ENCODE measurements around the gene OR8B3. TPM values are rescaled to one million over a fixed set of nuclear protein-coding genes. Genes with fewer than 3 reads are reported as not detected.

The OR8B3 gene
- total and polyA plus RNA-seq, 10 of the 15 experiments (the other 5 are each of a cell fraction or from before 2014, with no cell fraction given), result not detected

GRCh38 chr11:124346311-124346955 is 52.4 kb downstream of the OR8B3 start:
- POLR2A ChIA-PET, result no interaction called here
- BruUV-seq (replicated peaks), result no TSS peak
- H2AFZ ChIP-seq (ENCODE audit: control insufficient read depth, low read depth, low read length), result no peak overlapping the region
- RAD21 ChIA-PET (ENCODE audit: unreplicated experiment), result no interaction called here
- SMC1A ChIA-PET (ENCODE audit: uncharacterized antibody, unreplicated experiment), result no interaction called here
- H4K20me1 ChIP-seq (ENCODE audit: control insufficient read depth, insufficient read depth), result no peaks in the 10 kb centered on the region
- intact Hi-C loops (cut with micrococcal nuclease; ENCODE audit: unreplicated experiment) (no loop called here), in situ Hi-C loops (cut with MboI) (no loop called here)
- H3K9me3 ChIP-seq (replicated peaks; ENCODE audit: control insufficient read depth, insufficient read depth, low read length), result no peaks in the 10 kb centered on the region
- no peak overlapping the region for H3K27ac ChIP-seq (ENCODE audit: control insufficient read depth, insufficient read depth)
- CTCF ChIA-PET, result no interaction called here
- WGBS (ENCODE audit: insufficient coverage, insufficient replicate concordance, low lambda C conversion rate, missing lambda C conversion rate), result 13% methylated on average over 3 of the region's 3 CpGs
- no peaks in the 10 kb centered on the region for H3K36me3 ChIP-seq (ENCODE audit: control insufficient read depth in 2 of 2, insufficient read depth in 2 of 2, low read length in 1 of 2)
- DNase-seq (ENCODE audit: low read depth, low spot score), result no peak
- H3K4me3 ChIP-seq, result no peak overlapping the region
- FAIRE-seq, result no peak
- H3K27me3 ChIP-seq (replicated peaks in 1 of 2; ENCODE audit: control insufficient read depth in 2 of 2, insufficient read depth in 2 of 2, low read length in 1 of 2), result no peaks in the 10 kb centered on the region
- no peak for ATAC-seq
- no peak overlapping the region for H3K9ac ChIP-seq (ENCODE audit: control insufficient read depth, insufficient read depth, low read length)
- H3K79me2 ChIP-seq (ENCODE audit: control insufficient read depth, insufficient read depth, low read length), result no peaks in the 10 kb centered on the region
- H3K4me2 ChIP-seq (ENCODE audit: control insufficient read depth, insufficient read depth), result no peak overlapping the region
- no peaks in the 10 kb centered on the region for H3K4me1 ChIP-seq (ENCODE audit: control insufficient read depth, insufficient read depth, low read length)
- no peak for TF ChIP-seq KDM1A (IDR thresholded peaks at IDR 0.05; ENCODE audit: borderline replicate concordance)
- no peak for TF ChIP-seq MTA3 (IDR thresholded peaks at IDR 0.05; ENCODE audit: borderline replicate concordance, low read length)
- no peak for TF ChIP-seq POLR2AphosphoS5 (IDR thresholded peaks at IDR 0.05; ENCODE audit: low read length)
- no peak for TF ChIP-seq GABPA (IDR thresholded peaks at IDR 0.05; ENCODE audit: low read depth)
- no peak for TF ChIP-seq SUPT20H (IDR thresholded peaks at IDR 0.05; ENCODE audit: borderline replicate concordance, control insufficient read depth, low read depth, low read length)
- TF ChIP-seq MYB (IDR thresholded peaks at IDR 0.05; ENCODE audit: borderline replicate concordance, low read depth, low read length), result no peak
- no peak for TF ChIP-seq FOXK2 (IDR thresholded peaks at IDR 0.05)
- TF ChIP-seq WRNIP1 (IDR thresholded peaks at IDR 0.05; ENCODE audit: borderline replicate concordance, low read depth, low read length), result no peak
- TF ChIP-seq EP300 (IDR thresholded peaks at IDR 0.05; ENCODE audit: borderline replicate concordance in 1 of 2, control insufficient read depth in 1 of 2, low read depth in 2 of 2, low read length in 2 of 2), result no peak
- TF ChIP-seq HSF1 (IDR thresholded peaks at IDR 0.05; ENCODE audit: low read depth, low read length), result no peak
- no peak for TF ChIP-seq NFYA (IDR thresholded peaks at IDR 0.05; ENCODE audit: borderline replicate concordance, low read depth, low read length)
- no peak for TF ChIP-seq SREBF1 (IDR thresholded peaks at IDR 0.05; ENCODE audit: low read length)
- no peak for TF ChIP-seq CHD2 (IDR thresholded peaks at IDR 0.05; ENCODE audit: borderline replicate concordance, low read depth, low read length)
- TF ChIP-seq, protein P1, sequence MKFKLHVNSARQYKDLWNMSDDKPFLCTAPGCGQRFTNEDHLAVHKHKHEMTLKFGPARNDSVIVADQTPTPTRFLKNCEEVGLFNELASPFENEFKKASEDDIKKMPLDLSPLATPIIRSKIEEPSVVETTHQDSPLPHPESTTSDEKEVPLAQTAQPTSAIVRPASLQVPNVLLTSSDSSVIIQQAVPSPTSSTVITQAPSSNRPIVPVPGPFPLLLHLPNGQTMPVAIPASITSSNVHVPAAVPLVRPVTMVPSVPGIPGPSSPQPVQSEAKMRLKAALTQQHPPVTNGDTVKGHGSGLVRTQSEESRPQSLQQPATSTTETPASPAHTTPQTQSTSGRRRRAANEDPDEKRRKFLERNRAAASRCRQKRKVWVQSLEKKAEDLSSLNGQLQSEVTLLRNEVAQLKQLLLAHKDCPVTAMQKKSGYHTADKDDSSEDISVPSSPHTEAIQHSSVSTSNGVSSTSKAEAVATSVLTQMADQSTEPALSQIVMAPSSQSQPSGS (IDR thresholded peaks at IDR 0.05; ENCODE audit: low read length), result no peak
- TF ChIP-seq, protein P2, sequence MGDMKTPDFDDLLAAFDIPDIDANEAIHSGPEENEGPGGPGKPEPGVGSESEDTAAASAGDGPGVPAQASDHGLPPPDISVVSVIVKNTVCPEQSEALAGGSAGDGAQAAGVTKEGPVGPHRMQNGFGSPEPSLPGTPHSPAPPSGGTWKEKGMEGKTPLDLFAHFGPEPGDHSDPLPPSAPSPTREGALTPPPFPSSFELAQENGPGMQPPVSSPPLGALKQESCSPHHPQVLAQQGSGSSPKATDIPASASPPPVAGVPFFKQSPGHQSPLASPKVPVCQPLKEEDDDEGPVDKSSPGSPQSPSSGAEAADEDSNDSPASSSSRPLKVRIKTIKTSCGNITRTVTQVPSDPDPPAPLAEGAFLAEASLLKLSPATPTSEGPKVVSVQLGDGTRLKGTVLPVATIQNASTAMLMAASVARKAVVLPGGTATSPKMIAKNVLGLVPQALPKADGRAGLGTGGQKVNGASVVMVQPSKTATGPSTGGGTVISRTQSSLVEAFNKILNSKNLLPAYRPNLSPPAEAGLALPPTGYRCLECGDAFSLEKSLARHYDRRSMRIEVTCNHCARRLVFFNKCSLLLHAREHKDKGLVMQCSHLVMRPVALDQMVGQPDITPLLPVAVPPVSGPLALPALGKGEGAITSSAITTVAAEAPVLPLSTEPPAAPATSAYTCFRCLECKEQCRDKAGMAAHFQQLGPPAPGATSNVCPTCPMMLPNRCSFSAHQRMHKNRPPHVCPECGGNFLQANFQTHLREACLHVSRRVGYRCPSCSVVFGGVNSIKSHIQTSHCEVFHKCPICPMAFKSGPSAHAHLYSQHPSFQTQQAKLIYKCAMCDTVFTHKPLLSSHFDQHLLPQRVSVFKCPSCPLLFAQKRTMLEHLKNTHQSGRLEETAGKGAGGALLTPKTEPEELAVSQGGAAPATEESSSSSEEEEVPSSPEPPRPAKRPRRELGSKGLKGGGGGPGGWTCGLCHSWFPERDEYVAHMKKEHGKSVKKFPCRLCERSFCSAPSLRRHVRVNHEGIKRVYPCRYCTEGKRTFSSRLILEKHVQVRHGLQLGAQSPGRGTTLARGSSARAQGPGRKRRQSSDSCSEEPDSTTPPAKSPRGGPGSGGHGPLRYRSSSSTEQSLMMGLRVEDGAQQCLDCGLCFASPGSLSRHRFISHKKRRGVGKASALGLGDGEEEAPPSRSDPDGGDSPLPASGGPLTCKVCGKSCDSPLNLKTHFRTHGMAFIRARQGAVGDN (IDR thresholded peaks at IDR 0.05), result no peak

Measured in GM12878 (cell line).